ENCODE measurements around the gene SPRR4. TPM values are rescaled to one million over a fixed set of nuclear protein-coding genes. Genes with fewer than 3 reads are reported as not detected.

SPRR4 gene
- total and polyA plus RNA-seq, 2 experiments from 2014 or later = not detected

DNA sequence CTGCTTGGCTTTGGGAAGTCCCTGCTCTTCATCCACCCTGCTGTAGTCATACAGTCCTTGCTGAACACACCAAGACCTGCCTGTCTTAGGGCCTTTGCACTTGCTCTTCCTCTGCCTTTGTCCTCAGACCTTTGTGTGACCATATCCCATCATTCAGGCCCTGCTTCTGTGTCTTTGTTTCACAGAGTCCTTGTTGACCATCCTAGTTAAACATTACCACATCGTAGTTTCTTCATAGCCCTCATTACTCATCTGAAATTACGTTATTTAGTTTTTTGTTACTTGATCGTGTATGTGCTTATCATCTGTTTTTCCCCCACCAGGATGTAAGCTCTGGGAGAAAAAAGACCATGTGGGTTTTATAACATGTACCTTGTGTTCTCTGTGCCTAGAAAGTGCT lies 41.8 kb upstream of the SPRR4 start:
- peaks cover 7% of the 10 kb centered on the region; the same call in 1 of the 2 replicates for H3K36me3 ChIP-seq (ENCODE audit: insufficient read depth)
- TF ChIP-seq EZH2phosphoT487 (IDR thresholded peaks at IDR 0.05; ENCODE audit: unreplicated experiment) (no peak), ZNF331 (CRISPR knock-in tag; IDR thresholded peaks at IDR 0.05; ENCODE audit: low read depth) (no peak), ZNF462 (CRISPR knock-in tag; IDR thresholded peaks at IDR 0.05) (no peak), JUNB (IDR thresholded peaks at IDR 0.05; ENCODE audit: unreplicated experiment) (no peak), EZH2 (IDR thresholded peaks at IDR 0.05; ENCODE audit: low read depth, unreplicated experiment) (no peak), CTCF (conservative IDR thresholded peaks at IDR 0.05; ENCODE audit: low read depth in 2 of 2) (no peak), POLR2AphosphoS5 (IDR thresholded peaks at IDR 0.05; ENCODE audit: low read depth) (no peak), CREB1 (CRISPR knock-in tag; IDR thresholded peaks at IDR 0.05; ENCODE audit: low read depth) (no peak), NANOG (IDR thresholded peaks at IDR 0.05; ENCODE audit: borderline replicate concordance) (no peak), STAT1 (IDR thresholded peaks at IDR 0.05; ENCODE audit: unreplicated experiment) (no peak), ZNF114 (CRISPR knock-in tag; IDR thresholded peaks at IDR 0.05) (no peak)
- TF ChIP-seq, protein P1, sequence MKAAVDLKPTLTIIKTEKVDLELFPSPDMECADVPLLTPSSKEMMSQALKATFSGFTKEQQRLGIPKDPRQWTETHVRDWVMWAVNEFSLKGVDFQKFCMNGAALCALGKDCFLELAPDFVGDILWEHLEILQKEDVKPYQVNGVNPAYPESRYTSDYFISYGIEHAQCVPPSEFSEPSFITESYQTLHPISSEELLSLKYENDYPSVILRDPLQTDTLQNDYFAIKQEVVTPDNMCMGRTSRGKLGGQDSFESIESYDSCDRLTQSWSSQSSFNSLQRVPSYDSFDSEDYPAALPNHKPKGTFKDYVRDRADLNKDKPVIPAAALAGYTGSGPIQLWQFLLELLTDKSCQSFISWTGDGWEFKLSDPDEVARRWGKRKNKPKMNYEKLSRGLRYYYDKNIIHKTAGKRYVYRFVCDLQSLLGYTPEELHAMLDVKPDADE (IDR thresholded peaks at IDR 0.05) = no peak
- TF ChIP-seq, protein P2, sequence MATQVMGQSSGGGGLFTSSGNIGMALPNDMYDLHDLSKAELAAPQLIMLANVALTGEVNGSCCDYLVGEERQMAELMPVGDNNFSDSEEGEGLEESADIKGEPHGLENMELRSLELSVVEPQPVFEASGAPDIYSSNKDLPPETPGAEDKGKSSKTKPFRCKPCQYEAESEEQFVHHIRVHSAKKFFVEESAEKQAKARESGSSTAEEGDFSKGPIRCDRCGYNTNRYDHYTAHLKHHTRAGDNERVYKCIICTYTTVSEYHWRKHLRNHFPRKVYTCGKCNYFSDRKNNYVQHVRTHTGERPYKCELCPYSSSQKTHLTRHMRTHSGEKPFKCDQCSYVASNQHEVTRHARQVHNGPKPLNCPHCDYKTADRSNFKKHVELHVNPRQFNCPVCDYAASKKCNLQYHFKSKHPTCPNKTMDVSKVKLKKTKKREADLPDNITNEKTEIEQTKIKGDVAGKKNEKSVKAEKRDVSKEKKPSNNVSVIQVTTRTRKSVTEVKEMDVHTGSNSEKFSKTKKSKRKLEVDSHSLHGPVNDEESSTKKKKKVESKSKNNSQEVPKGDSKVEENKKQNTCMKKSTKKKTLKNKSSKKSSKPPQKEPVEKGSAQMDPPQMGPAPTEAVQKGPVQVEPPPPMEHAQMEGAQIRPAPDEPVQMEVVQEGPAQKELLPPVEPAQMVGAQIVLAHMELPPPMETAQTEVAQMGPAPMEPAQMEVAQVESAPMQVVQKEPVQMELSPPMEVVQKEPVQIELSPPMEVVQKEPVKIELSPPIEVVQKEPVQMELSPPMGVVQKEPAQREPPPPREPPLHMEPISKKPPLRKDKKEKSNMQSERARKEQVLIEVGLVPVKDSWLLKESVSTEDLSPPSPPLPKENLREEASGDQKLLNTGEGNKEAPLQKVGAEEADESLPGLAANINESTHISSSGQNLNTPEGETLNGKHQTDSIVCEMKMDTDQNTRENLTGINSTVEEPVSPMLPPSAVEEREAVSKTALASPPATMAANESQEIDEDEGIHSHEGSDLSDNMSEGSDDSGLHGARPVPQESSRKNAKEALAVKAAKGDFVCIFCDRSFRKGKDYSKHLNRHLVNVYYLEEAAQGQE (IDR thresholded peaks at IDR 0.05; ENCODE audit: unreplicated experiment) = no peak
- no peak overlapping the region for H3K4me3 Mint-ChIP-seq
- H3K27ac Mint-ChIP-seq = no peak overlapping the region
- no peaks in the 10 kb centered on the region; the same call in 1 of the 2 replicates for H3K9me2 ChIP-seq (ENCODE audit: insufficient read depth)
- DNase-seq (ENCODE audit: low spot score) (no peak), ATAC-seq (no peak)
- H3K4me3 ChIP-seq = no peak overlapping the region
- no peak overlapping the region for H3K27ac ChIP-seq (ENCODE audit: low read depth)
- H3K4me1 Mint-ChIP-seq = no peaks in the 10 kb centered on the region
- H3K9me3 Mint-ChIP-seq = peaks cover 29% of the 10 kb centered on the region
- no peaks in the 10 kb centered on the region for H3K27me3 ChIP-seq (ENCODE audit: insufficient read depth)
- no peak overlapping the region for H2AFZ ChIP-seq
- H3K36me3 Mint-ChIP-seq (ENCODE audit: low read depth) = peaks cover 17% of the 10 kb centered on the region
- H3K27me3 Mint-ChIP-seq (ENCODE audit: insufficient read depth, low read depth, poor library complexity) = peaks cover 3% of the 10 kb centered on the region
- H3K4me2 ChIP-seq = no peak overlapping the region
- no peaks in the 10 kb centered on the region for H3F3A ChIP-seq (replicated peaks; ENCODE audit: low read depth)
- H4K20me1 ChIP-seq (replicated peaks; ENCODE audit: insufficient read depth) = no peaks in the 10 kb centered on the region
- no peaks in the 10 kb centered on the region for H3K79me2 ChIP-seq (replicated peaks; ENCODE audit: insufficient read depth)
- no peaks in the 10 kb centered on the region for H3K4me1 ChIP-seq (ENCODE audit: insufficient read depth)

All from GM23338 (cell line).